ENCODE data around the gene WBP1.

- TF ChIP-seq TAF1 (IDR thresholded peaks at IDR 0.05; ENCODE audit: borderline replicate concordance, low read depth, low read length): no peak
- no peak for TF ChIP-seq POLR2A (IDR thresholded peaks at IDR 0.05; ENCODE audit: low read depth, low read length)
- no peak for TF ChIP-seq POLR2AphosphoS5 (IDR thresholded peaks at IDR 0.05; ENCODE audit: low read depth, low read length)
These were observed 47.4 kb downstream of the WBP1 start for GRCh38 chr2:74505448-74506246.

Data from GM12892 (cell line).